NCI-H2029 treated with DMSO at 0.1 percent for 48 hours (cell line): ENCODE results near the gene HMGN5.

Experiments
- DNase-seq: peaks from one replicate; lab custom pipeline; 2025; lab: John Stamatoyannopoulos, UW

The HMGN5 gene

GRCh38 chrX:81120258-81120935 is 81.3 kb downstream of the HMGN5 start:
- DNase-seq: no peak

- no peak for DNase-seq
Measured at GRCh38 chrX:81114757-81115156, 87.0 kb downstream of the HMGN5 start.

- DNase-seq: no peak
Measured at GRCh38 chrX:81110286-81110685, 91.4 kb downstream of the HMGN5 start.

- DNase-seq: no peak
Measured at GRCh38 chrX:81082649-81083048, 119.1 kb downstream of the HMGN5 start.
